Type B pancreatic cell (in vitro differentiated cells): ENCODE measurements around the gene CDKAL1. TPM values are rescaled to one million over a fixed set of nuclear protein-coding genes. Genes with fewer than 3 reads are reported as not detected.

Experiments used
- DNase-seq: peaks from one replicate; pipeline ENCODE4 v3.0.0; 2021; ENCODE audit warnings: mixed read lengths; ENCODE audit not compliant: unreplicated experiment; ENCODE audit errors: extremely low spot score
- H3K27ac Mint-ChIP-seq: 2 replicates; pipeline ENCODE4 v1.8.0; 2021; ENCODE audit warnings: mild to moderate bottlenecking, mixed read lengths
- H3K27me3 Mint-ChIP-seq: 2 replicates; pipeline ENCODE4 v1.8.0; 2021; ENCODE audit warnings: mixed read lengths
- H3K36me3 Mint-ChIP-seq: 2 replicates; pipeline ENCODE4 v1.8.0; 2021; ENCODE audit warnings: mixed read lengths
- H3K4me1 Mint-ChIP-seq: one replicate; pipeline ENCODE4 v1.8.0; 2021; ENCODE audit warnings: mixed read lengths; ENCODE audit not compliant: unreplicated experiment
- H3K4me3 Mint-ChIP-seq: 2 replicates; pipeline ENCODE4 v1.8.0; 2021; ENCODE audit warnings: mild to moderate bottlenecking, mixed read lengths
- H3K9me3 Mint-ChIP-seq: 2 replicates; pipeline ENCODE4 v1.8.0; 2021; ENCODE audit warnings: mixed read lengths
- CTCF ChIP-seq: fragments of 200-600 bp; sonication (generic); conservative IDR thresholded peaks from 2 replicates; pipeline ENCODE4 v1.5.0; 2021; ENCODE audit warnings: antibody characterized with exemption, mild to moderate bottlenecking
- total RNA-seq: library from RNA; stranded (reverse); gene quantifications from 2 replicates; pipeline ENCODE4 v1.2.1, GENCODE V29; 2021; ENCODE audit warnings: low replicate concordance

CDKAL1 gene
- total RNA-seq, 1 donor from 2014 or later = 21.0 TPM

- Mint-ChIP-seq H3K27ac (no peak overlapping the region), H3K9me3 (peaks cover 19% of the 10 kb centered on the region), H3K27me3 (no peaks in the 10 kb centered on the region), H3K36me3 (peaks cover 13% of the 10 kb centered on the region), H3K4me3 (no peak overlapping the region), H3K4me1 (peaks cover 19% of the 10 kb centered on the region)
- TF ChIP-seq CTCF = peak; percentile 19
- no peak for DNase-seq
Observed at GRCh38 chr6:21019614-21020013, 485.4 kb downstream of the CDKAL1 start.

GRCh38 chr6:21022343-21023107 is 488.3 kb downstream of the CDKAL1 start:
- Mint-ChIP-seq H3K27ac (peak overlapping the region; percentile 95), H3K4me3 (peak overlapping the region; percentile 63), H3K9me3 (peaks cover 18% of the 10 kb centered on the region), H3K27me3 (no peaks in the 10 kb centered on the region), H3K36me3 (peaks cover 12% of the 10 kb centered on the region), H3K4me1 (peaks cover 24% of the 10 kb centered on the region)
- DNase-seq = no peak
- no peak for TF ChIP-seq CTCF

- H3K27me3 Mint-ChIP-seq = no peaks in the 10 kb centered on the region
- no peak for DNase-seq
- peak overlapping the region; percentile 95 for H3K27ac Mint-ChIP-seq
- peaks cover 21% of the 10 kb centered on the region for H3K9me3 Mint-ChIP-seq
- TF ChIP-seq CTCF = no peak
- peaks cover 24% of the 10 kb centered on the region for H3K4me1 Mint-ChIP-seq
- no peak overlapping the region for H3K4me3 Mint-ChIP-seq
- peaks cover 13% of the 10 kb centered on the region for H3K36me3 Mint-ChIP-seq
Observed at GRCh38 chr6:21023210-21023609, 489.0 kb downstream of the CDKAL1 start.

GRCh38 chr6:21024616-21025015 is 490.4 kb downstream of the CDKAL1 start:
- peak overlapping the region; percentile 19 for H3K27ac Mint-ChIP-seq
- peaks cover 21% of the 10 kb centered on the region for H3K9me3 Mint-ChIP-seq
- no peak for TF ChIP-seq CTCF
- peaks cover 19% of the 10 kb centered on the region for H3K36me3 Mint-ChIP-seq
- H3K4me1 Mint-ChIP-seq = peaks cover 24% of the 10 kb centered on the region
- no peak for DNase-seq
- H3K27me3 Mint-ChIP-seq = no peaks in the 10 kb centered on the region
- no peak overlapping the region for H3K4me3 Mint-ChIP-seq

GRCh38 chr6:21026576-21027273 is 492.5 kb downstream of the CDKAL1 start:
- H3K9me3 Mint-ChIP-seq = peaks cover 25% of the 10 kb centered on the region
- H3K27ac Mint-ChIP-seq = no peak overlapping the region
- peaks cover 23% of the 10 kb centered on the region for H3K36me3 Mint-ChIP-seq
- no peaks in the 10 kb centered on the region for H3K27me3 Mint-ChIP-seq
- H3K4me1 Mint-ChIP-seq = peaks cover 23% of the 10 kb centered on the region
- DNase-seq = no peak
- TF ChIP-seq CTCF = no peak
- H3K4me3 Mint-ChIP-seq = no peak overlapping the region
